WTC11 (cell line): Measurements from ENCODE around the gene SP7. TPM values are rescaled to one million over a fixed set of nuclear protein-coding genes. Genes with fewer than 3 reads are reported as not detected.
A peak's percentile ranks its signal among the peaks of the same experiment; 100 is the strongest.

Experiments used
- ATAC-seq: fragments of 200-7000 bp; cut with Tn5 transposase; 2 replicates; pipeline ENCODE4 v1.10.0; 2021; ENCODE audit warnings: mild to moderate bottlenecking, moderate library complexity
- CTCF ChIA-PET: fragments of 300-600 bp; sonication (Branson Sonifier 250); formaldehyde crosslinking; loops from one replicate; lab custom pipeline; 2021; ENCODE audit warnings: antibody characterized with exemption; lab: Charles Lee
- POLR2A ChIA-PET: fragments of 350-600 bp; sonication (Branson Sonifier 250); formaldehyde crosslinking; loops from one replicate; lab custom pipeline; 2021; ENCODE audit warnings: antibody characterized with exemption; lab: Charles Lee
- DNase-seq: peaks from one replicate; pipeline ENCODE4 v3.0.0; 2021; ENCODE audit warnings: low spot score
- H3K27ac Mint-ChIP-seq: 2 replicates; pipeline ENCODE4 v1.8.0; 2021; ENCODE audit warnings: mixed read lengths
- H3K27me3 Mint-ChIP-seq: 2 replicates; pipeline ENCODE4 v1.8.0; 2021; ENCODE audit warnings: low read depth, mild to moderate bottlenecking, moderate library complexity, mixed read lengths
- H3K36me3 Mint-ChIP-seq: 2 replicates; pipeline ENCODE4 v1.8.0; 2021; ENCODE audit warnings: mixed read lengths
- H3K4me1 Mint-ChIP-seq: 2 replicates; pipeline ENCODE4 v1.8.0; 2022; ENCODE audit warnings: mixed read lengths
- H3K4me3 Mint-ChIP-seq: 2 replicates; pipeline ENCODE4 v1.8.0; 2021; ENCODE audit warnings: mild to moderate bottlenecking, moderate library complexity, mixed read lengths
- H3K9me3 Mint-ChIP-seq: 2 replicates; pipeline ENCODE4 v1.8.0; 2021; ENCODE audit warnings: mixed read lengths
- HMGA2 ChIP-seq: fragments of 250-450 bp; sonication (Bioruptor Pico); IDR thresholded peaks from 2 replicates; pipeline ENCODE4 v1.4.0; 2021; ENCODE audit warnings: mild to moderate bottlenecking, moderate library complexity
- NFYB ChIP-seq: sonication (generic); formaldehyde crosslinking; conservative IDR thresholded peaks from 2 replicates; pipeline ENCODE4 v1.8.0; 2022; ENCODE audit warnings: low read depth, missing genetic modification reagents
- NR2C2 ChIP-seq: sonication (generic); formaldehyde crosslinking; IDR thresholded peaks from 2 replicates; pipeline ENCODE4 v1.8.0; 2022; ENCODE audit warnings: mild to moderate bottlenecking, missing genetic modification reagents
- NR3C1 ChIP-seq: sonication (generic); formaldehyde crosslinking; conservative IDR thresholded peaks from 2 replicates; pipeline ENCODE4 v1.8.1; 2023; ENCODE audit warnings: low read depth, mild to moderate bottlenecking, missing genetic modification reagents
- SP1 ChIP-seq: sonication (generic); formaldehyde crosslinking; conservative IDR thresholded peaks from 2 replicates; pipeline ENCODE4 v1.8.1; 2022; ENCODE audit warnings: missing genetic modification reagents
- TEAD1 ChIP-seq: sonication (generic); formaldehyde crosslinking; IDR thresholded peaks from 2 replicates; pipeline ENCODE4 v1.8.0; 2022; ENCODE audit warnings: mild to moderate bottlenecking, missing genetic modification reagents
- ZBTB21 ChIP-seq: sonication (generic); formaldehyde crosslinking; IDR thresholded peaks from 2 replicates; pipeline ENCODE4 v1.8.1; 2023; ENCODE audit warnings: mild to moderate bottlenecking, missing genetic modification reagents, borderline replicate concordance
- ZNF121 ChIP-seq: sonication (generic); formaldehyde crosslinking; IDR thresholded peaks from 2 replicates; pipeline ENCODE4 v1.8.0; 2023; ENCODE audit warnings: missing genetic modification reagents
- ZNF416 ChIP-seq: fragments of 250-450 bp; sonication (Bioruptor Pico); IDR thresholded peaks from 2 replicates; pipeline ENCODE4 v1.9.0; 2021; ENCODE audit warnings: mild to moderate bottlenecking, inconsistent platforms
- ZNF671 ChIP-seq: fragments of 250-450 bp; sonication (Bioruptor Pico); IDR thresholded peaks from 2 replicates; pipeline ENCODE4 v1.8.0; 2021; ENCODE audit warnings: mild to moderate bottlenecking
- total RNA-seq: library from RNA; stranded (reverse); gene quantifications from 3 replicates; pipeline ENCODE4 v1.2.3, GENCODE V29; 2021
- TF ChIP-seq, protein P1 (sequence below): sonication (generic); formaldehyde crosslinking; IDR thresholded peaks from 2 replicates; pipeline ENCODE4 v1.8.1; 2022; ENCODE audit warnings: low read depth, mild to moderate bottlenecking, moderate library complexity, missing genetic modification reagents, borderline replicate concordance
- TF ChIP-seq, protein P2 (sequence below): sonication (generic); formaldehyde crosslinking; conservative IDR thresholded peaks from 2 replicates; pipeline ENCODE4 v1.8.1; 2023; ENCODE audit warnings: mild to moderate bottlenecking, low read depth, missing genetic modification reagents, moderate library complexity
- TF ChIP-seq, protein P3 (sequence below): fragments of 250-450 bp; sonication (Bioruptor Pico); IDR thresholded peaks from 2 replicates; pipeline ENCODE4 v1.9.0; 2021; ENCODE audit warnings: moderate library complexity, mild to moderate bottlenecking, inconsistent platforms, borderline replicate concordance
- TF ChIP-seq, protein P4 (sequence below): fragments of 250-450 bp; sonication (Bioruptor Pico); conservative IDR thresholded peaks from 2 replicates; pipeline ENCODE4 v1.9.0; 2021; ENCODE audit warnings: mild to moderate bottlenecking
- TF ChIP-seq, protein P5 (sequence below): sonication (generic); formaldehyde crosslinking; IDR thresholded peaks from 2 replicates; pipeline ENCODE4 v1.8.1; 2023; ENCODE audit warnings: mild to moderate bottlenecking, missing genetic modification reagents
- TF ChIP-seq, protein P6 (sequence below): sonication (generic); formaldehyde crosslinking; IDR thresholded peaks from 2 replicates; pipeline ENCODE4 v1.8.1; 2022; ENCODE audit warnings: mild to moderate bottlenecking, missing genetic modification reagents, moderate library complexity, borderline replicate concordance
- TF ChIP-seq, protein P7 (sequence below): fragments of 250-450 bp; sonication (Bioruptor Pico); IDR thresholded peaks from 2 replicates; pipeline ENCODE4 v1.9.0; 2021; ENCODE audit warnings: mild to moderate bottlenecking

Gene SP7
- total RNA-seq, 1 experiment from 2014 or later, result 0.09 TPM

DNA sequence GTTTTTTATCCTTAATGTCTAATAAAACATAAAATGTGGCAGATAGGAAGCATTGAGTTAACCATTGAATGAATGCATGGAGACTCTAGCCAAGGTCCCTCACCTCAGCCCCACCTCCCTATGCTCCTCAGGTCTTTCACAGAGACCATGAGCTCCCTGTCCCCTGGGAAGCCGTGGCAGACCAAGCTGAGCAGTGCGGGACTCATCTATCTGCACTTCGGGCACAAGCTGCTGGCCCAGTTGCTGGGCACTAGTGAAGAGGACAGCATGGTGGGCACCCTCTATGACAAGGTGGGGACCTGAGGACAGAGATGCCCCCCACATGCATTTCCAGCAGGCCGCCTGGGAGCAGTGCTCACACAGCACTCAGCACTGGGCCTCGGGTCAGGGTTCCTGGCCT is 33.3 kb downstream of the SP7 start (continued):
- no peak for TF ChIP-seq ZNF121 (CRISPR knock-in tag)
- TF ChIP-seq ZNF416 (CRISPR knock-in tag), result no peak
- TF ChIP-seq, protein P1, sequence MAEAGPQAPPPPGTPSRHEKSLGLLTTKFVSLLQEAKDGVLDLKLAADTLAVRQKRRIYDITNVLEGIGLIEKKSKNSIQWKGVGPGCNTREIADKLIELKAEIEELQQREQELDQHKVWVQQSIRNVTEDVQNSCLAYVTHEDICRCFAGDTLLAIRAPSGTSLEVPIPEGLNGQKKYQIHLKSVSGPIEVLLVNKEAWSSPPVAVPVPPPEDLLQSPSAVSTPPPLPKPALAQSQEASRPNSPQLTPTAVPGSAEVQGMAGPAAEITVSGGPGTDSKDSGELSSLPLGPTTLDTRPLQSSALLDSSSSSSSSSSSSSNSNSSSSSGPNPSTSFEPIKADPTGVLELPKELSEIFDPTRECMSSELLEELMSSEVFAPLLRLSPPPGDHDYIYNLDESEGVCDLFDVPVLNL (CRISPR knock-in tag), result no peak
- TF ChIP-seq, protein P2, sequence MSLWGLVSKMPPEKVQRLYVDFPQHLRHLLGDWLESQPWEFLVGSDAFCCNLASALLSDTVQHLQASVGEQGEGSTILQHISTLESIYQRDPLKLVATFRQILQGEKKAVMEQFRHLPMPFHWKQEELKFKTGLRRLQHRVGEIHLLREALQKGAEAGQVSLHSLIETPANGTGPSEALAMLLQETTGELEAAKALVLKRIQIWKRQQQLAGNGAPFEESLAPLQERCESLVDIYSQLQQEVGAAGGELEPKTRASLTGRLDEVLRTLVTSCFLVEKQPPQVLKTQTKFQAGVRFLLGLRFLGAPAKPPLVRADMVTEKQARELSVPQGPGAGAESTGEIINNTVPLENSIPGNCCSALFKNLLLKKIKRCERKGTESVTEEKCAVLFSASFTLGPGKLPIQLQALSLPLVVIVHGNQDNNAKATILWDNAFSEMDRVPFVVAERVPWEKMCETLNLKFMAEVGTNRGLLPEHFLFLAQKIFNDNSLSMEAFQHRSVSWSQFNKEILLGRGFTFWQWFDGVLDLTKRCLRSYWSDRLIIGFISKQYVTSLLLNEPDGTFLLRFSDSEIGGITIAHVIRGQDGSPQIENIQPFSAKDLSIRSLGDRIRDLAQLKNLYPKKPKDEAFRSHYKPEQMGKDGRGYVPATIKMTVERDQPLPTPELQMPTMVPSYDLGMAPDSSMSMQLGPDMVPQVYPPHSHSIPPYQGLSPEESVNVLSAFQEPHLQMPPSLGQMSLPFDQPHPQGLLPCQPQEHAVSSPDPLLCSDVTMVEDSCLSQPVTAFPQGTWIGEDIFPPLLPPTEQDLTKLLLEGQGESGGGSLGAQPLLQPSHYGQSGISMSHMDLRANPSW (CRISPR knock-in tag), result no peak
- TF ChIP-seq NFYB (CRISPR knock-in tag), result no peak
- TF ChIP-seq, protein P3, sequence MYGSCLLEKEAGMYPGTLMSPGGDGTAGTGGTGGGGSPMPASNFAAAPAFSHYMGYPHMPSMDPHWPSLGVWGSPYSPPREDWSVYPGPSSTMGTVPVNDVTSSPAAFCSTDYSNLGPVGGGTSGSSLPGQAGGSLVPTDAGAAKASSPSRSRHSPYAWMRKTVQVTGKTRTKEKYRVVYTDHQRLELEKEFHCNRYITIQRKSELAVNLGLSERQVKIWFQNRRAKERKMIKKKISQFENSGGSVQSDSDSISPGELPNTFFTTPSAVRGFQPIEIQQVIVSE (CRISPR knock-in tag), result no peak

DNA sequence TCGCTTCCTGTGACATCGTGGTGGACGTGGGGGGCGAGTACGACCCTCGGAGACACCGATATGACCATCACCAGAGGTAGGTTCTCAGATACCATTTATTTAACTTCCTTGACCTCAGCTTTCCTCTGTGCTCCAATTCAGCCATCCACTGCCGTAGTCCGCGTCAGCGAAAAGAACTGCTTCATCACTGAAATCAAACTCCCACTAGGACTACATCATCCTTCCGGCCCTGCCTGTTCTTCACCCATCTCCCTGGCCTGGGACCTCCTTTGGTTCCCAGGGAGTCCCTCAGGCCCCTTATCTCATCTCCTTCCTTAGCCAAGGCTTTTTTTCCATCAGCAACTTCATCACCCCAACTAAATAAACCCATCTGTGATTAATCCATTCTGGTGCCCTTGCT is 36.0 kb downstream of the SP7 start:
- ATAC-seq, result no peak
- DNase-seq, result no peak

DNA sequence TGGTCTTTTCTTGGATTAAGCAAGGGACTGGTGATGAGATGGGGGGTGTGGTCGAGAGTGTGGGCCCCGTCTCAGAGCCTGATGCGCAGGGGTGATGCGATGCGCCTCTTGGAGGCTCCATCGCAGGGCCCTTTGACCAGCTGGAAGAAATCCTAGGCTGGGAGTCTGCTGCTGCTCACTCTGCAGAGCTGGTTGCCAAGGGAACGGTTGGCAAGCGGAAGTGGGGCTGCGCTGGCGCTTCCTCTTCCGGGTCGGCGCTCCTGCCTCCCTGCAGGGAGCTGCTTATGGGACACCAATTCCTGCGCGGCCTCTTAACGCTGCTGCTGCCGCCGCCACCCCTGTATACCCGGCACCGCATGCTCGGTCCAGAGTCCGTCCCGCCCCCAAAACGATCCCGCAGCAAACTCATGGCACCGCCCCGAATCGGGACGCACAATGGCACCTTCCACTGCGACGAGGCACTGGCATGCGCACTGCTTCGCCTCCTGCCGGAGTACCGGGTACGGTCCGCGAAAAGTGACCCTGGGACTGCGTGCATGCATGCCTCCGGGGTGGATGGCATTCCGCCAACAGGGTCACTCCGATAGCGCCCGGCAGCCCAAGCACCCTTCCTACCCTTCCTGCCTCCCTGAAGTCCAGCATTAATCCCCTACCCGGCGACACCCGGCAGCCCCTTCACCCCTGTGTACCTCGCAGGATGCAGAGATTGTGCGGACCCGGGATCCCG is 36.5 kb downstream of the SP7 start, which contains the start of gene MYG1:
TSS of gene MYG1 (plus strand) at position 242 of the 727 bp plus-strand sequence. CDS start at position 285, 43 bp downstream.
- no peaks in the 10 kb centered on the region for H3K27me3 Mint-ChIP-seq
- ChIA-PET POLR2A (interaction anchor here (0.5 to 2.5 kb wide), 4 partner anchors 22 to 202 kb away, joined by 3 to 8 read pairs (median 4); partner anchors contain the start of genes AAAS, ESPL1 and TARBP2), CTCF (interaction anchor here (0.7 to 3.6 kb wide), 19 partner anchors 9 to 251 kb away, joined by 3 to 66 read pairs (median 4); partner anchors contain the start of genes AAAS, CSAD and ZNF740)
- ATAC-seq, result peak; percentile 77
- no peaks in the 10 kb centered on the region for H3K9me3 Mint-ChIP-seq
- peaks cover 28% of the 10 kb centered on the region for H3K4me1 Mint-ChIP-seq
- H3K27ac Mint-ChIP-seq, result peak within 1 kb of the TSS; percentile 82
- peak; percentile 89 for DNase-seq
- H3K36me3 Mint-ChIP-seq, result peaks cover 32% of the 10 kb centered on the region
- peak within 1 kb of the TSS; percentile 87 for H3K4me3 Mint-ChIP-seq
- TF ChIP-seq, protein P4, sequence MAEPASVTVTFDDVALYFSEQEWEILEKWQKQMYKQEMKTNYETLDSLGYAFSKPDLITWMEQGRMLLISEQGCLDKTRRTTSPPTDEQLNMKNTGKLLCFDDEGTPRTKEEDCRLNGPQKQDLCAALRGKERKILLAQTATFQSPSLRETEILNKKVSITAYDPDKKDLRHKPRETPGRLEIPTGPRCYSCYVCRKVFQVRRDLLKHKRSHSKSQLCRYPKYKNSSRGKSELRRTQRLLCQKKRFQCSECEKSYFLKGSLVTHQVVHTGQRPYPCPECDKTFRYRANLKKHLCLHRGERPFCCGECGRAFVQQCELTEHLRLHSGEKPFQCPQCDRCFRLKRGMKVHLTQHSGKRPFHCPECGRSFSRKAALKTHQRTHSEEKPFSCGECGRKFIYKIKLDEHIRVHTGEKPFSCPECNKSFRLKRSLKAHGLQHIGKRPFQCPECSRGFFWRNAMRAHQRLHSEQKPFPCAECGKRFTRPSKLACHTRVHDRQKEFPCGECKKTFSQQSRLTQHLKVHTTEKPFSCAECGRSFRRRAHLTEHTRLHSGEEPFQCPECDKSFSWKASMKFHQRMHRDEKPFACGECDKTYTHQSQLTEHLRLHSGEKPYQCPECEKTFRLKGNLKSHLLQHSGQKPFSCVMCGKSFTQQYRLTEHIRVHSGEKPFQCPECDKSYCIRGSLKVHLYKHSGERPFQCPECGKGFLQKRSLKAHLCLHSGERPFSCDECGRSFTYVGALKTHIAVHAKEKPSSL (CRISPR knock-in tag), result no peak
- TF ChIP-seq HMGA2 (CRISPR knock-in tag) (no peak; the same call in 1 of the 2 replicates), TEAD1 (peak; percentile 71; the same call in 1 of the 2 replicates), ZBTB21 (peak; percentile 85), ZNF416 (CRISPR knock-in tag) (no peak), SP1 (CRISPR knock-in tag) (peak; percentile 88), ZNF671 (CRISPR knock-in tag) (peak; percentile 54; the same call in 1 of the 2 replicates)
- TF ChIP-seq, protein P5, sequence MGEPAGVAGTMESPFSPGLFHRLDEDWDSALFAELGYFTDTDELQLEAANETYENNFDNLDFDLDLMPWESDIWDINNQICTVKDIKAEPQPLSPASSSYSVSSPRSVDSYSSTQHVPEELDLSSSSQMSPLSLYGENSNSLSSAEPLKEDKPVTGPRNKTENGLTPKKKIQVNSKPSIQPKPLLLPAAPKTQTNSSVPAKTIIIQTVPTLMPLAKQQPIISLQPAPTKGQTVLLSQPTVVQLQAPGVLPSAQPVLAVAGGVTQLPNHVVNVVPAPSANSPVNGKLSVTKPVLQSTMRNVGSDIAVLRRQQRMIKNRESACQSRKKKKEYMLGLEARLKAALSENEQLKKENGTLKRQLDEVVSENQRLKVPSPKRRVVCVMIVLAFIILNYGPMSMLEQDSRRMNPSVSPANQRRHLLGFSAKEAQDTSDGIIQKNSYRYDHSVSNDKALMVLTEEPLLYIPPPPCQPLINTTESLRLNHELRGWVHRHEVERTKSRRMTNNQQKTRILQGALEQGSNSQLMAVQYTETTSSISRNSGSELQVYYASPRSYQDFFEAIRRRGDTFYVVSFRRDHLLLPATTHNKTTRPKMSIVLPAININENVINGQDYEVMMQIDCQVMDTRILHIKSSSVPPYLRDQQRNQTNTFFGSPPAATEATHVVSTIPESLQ (CRISPR knock-in tag), result no peak
- TF ChIP-seq, protein P6, sequence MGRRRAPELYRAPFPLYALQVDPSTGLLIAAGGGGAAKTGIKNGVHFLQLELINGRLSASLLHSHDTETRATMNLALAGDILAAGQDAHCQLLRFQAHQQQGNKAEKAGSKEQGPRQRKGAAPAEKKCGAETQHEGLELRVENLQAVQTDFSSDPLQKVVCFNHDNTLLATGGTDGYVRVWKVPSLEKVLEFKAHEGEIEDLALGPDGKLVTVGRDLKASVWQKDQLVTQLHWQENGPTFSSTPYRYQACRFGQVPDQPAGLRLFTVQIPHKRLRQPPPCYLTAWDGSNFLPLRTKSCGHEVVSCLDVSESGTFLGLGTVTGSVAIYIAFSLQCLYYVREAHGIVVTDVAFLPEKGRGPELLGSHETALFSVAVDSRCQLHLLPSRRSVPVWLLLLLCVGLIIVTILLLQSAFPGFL (CRISPR knock-in tag), result 0 out of 2 replicates have a peak, but pooled peaks have one; percentile 21

More for the DNA sequence above, 36.0 kb downstream of the SP7 start:
- no peaks in the 10 kb centered on the region for H3K27me3 Mint-ChIP-seq
- CTCF ChIA-PET, result interaction anchor here (0.7 to 3.6 kb wide), 12 partner anchors 22 to 235 kb away, joined by 3 to 66 read pairs (median 6); partner anchors contain the start of gene AAAS
- H3K4me3 Mint-ChIP-seq, result peak overlapping the region; percentile 87
- H3K9me3 Mint-ChIP-seq, result no peaks in the 10 kb centered on the region
- TF ChIP-seq, protein P7, sequence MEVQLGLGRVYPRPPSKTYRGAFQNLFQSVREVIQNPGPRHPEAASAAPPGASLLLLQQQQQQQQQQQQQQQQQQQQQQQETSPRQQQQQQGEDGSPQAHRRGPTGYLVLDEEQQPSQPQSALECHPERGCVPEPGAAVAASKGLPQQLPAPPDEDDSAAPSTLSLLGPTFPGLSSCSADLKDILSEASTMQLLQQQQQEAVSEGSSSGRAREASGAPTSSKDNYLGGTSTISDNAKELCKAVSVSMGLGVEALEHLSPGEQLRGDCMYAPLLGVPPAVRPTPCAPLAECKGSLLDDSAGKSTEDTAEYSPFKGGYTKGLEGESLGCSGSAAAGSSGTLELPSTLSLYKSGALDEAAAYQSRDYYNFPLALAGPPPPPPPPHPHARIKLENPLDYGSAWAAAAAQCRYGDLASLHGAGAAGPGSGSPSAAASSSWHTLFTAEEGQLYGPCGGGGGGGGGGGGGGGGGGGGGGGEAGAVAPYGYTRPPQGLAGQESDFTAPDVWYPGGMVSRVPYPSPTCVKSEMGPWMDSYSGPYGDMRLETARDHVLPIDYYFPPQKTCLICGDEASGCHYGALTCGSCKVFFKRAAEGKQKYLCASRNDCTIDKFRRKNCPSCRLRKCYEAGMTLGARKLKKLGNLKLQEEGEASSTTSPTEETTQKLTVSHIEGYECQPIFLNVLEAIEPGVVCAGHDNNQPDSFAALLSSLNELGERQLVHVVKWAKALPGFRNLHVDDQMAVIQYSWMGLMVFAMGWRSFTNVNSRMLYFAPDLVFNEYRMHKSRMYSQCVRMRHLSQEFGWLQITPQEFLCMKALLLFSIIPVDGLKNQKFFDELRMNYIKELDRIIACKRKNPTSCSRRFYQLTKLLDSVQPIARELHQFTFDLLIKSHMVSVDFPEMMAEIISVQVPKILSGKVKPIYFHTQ, result no peak
- TF ChIP-seq NR3C1 (CRISPR knock-in tag), result 0 out of 2 replicates have a peak, but pooled peaks have one; percentile 3
- TF ChIP-seq NR2C2 (CRISPR knock-in tag), result no peak
- peaks cover 34% of the 10 kb centered on the region for H3K36me3 Mint-ChIP-seq
- peaks cover 25% of the 10 kb centered on the region for H3K4me1 Mint-ChIP-seq
- POLR2A ChIA-PET, result interaction anchor here (0.7 to 2.5 kb wide), 3 partner anchors 21 to 201 kb away, joined by 3 to 8 read pairs (median 4); partner anchors contain the start of genes AAAS, ESPL1 and TARBP2
- H3K27ac Mint-ChIP-seq, result peak overlapping the region; percentile 82
